COLO668 (cell line): ENCODE data around the gene RAP1GAP.

Source experiments
- DNase-seq: peaks from one replicate; lab custom pipeline; 2025; ENCODE audit not compliant: unreplicated experiment; lab: John Stamatoyannopoulos, UW

RAP1GAP gene

GRCh38 chr1:21630571-21631343 is 38.4 kb downstream of the RAP1GAP start:
- no peak for DNase-seq

GRCh38 chr1:21629971-21630370 is 39.2 kb downstream of the RAP1GAP start:
- DNase-seq = no peak

DNA sequence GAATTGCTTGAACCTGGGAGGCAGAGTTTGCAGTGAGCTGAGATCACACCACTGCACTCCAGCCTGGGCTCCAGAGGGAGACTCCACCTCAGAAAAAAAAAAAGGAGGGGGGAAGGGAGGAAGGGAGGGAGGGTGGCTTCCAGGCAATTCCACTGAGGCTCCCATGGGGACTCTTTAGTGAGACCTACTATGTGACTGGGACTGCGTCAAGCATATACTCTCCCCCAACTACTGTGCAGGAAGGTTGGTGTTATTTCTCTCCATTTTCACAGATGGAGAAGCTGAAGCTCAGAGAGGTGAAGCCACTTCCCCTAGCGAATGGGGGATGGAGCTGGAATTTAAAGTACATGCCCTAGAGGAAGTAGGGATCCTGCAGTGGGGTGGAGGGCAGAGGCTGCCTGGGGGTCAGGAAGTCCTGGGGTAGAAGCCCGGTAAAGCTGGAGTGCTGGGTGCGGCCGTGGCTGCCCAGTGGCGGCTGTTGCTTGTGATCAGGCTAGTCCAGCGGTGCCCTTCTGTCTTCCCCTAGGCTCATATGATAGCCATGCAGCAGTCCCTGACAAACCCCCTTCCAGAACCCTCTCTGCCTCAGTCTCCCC is 40.3 kb downstream of the RAP1GAP start:
- no peak for DNase-seq

- no peak for DNase-seq
These were observed 42.2 kb downstream of the RAP1GAP start for GRCh38 chr1:21626921-21627339.

DNA sequence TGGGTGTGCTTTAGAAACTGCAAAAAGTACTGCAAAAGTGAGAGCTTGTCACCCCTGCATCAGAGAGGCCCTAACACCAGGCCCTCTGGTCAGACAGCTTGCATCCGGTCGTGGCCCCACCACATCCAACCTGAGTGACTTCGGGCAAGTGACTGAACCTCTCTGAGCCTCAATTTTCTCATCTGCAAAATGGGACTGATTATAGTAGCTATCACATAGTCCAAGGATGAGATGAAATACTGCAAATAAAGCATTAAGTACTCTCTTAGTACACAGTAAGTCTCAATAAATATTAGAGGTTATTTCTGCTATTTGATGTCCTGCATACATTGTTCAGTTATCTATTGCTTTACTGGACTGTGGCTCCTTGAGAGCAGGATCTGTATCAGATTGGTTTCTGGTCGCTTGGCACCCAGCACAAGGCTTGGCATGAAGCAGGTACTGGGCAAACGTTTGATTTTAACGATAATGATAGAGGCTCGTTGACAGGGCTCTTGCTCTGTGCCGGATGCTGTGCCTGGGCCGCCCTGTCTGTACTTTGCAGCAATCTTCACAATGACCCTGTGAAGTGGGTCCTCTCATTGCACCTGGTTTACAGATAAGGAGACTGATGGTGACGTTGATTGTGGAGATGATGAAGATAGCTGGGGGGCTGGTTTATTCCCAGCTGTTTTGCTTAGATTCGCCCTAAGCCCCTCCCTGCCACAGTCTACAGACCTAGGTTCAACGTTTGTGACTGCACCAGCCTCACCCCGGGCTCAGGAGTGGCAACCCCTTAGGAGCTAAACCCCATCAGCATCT is 43.6 kb downstream of the RAP1GAP start:
- no peak for DNase-seq

- no peak for DNase-seq
These were observed 44.4 kb downstream of the RAP1GAP start for GRCh38 chr1:21624571-21625389.

DNA sequence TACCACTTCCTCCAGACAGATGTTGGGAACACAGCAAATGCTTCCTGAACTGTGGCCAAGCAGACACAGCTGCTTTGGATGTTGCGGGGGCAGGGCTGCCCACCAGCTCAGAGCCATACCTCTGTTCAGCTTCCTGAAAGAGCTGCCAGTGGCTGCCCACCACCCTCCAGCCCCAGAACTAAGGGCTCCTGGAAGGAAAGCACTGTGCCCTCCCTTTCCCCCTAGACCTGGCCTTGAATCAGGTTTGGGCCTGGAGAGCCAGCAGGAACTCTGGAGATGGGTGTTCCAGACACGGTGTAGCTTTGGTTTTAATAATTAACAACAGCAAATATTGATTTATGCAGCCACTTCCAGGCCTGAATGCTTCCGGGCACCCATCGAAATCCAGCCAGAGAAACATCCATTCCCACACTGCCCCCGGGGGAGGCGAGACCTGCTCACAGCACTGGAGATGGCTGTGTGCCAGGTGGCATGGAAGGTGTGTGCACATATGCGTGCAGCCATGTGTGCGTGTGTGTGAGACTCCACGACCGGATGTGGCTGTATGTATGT is 45.7 kb downstream of the RAP1GAP start:
- DNase-seq = peak; percentile 100

GRCh38 chr1:21622466-21623315 is 46.5 kb downstream of the RAP1GAP start:
- DNase-seq = no peak

DNA sequence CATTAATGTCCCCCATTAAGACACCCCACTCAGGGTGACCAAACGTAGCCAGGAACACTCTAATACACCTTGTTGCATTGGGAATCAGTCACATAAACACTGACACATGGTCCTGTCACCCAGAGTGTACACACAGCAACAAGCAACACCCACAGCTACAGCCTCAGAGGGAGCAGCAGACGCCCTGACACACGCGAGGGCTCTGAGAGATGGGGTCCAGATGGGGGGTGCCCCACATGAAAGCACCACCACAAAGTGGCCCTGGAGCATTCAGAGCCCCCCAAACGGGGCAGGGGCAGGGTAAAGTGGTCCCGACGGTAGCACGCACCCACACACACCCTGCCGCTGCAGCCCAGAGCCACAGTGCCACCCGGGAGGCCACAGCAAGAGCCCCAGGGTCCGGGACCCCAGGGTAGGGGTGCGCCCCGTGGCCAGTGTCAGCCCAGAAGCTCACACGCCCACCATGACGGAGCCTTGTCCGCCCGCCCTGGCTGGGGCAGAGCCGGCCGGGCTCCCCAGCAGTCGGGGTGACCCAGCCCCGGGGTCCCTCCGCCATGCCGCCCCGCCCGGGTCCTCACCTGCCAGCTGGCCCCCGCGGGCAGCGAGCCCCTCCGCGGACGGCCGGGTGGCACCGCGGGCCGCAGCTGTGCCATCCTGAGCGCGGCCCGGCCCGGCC is 47.3 kb downstream of the RAP1GAP start:
- no peak for DNase-seq

DNA sequence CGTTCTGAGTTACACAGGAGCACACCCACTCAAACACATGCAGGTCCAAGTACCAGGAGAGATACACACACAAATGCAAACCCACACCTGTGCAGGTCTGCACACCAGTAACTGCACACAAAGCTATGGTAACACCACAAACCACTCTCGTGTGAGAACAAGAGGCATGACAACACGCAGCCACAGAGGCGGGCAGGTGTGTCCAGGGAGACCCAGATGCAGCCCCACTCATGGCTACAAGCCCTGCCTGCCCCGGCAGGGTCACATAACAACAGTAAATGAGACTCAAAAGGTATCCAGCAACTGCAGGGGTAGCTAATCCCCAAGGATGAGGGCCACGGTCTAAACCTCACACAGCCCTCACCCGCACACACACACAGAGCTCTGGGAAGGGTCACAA is 48.1 kb downstream of the RAP1GAP start:
- no peak for DNase-seq

DNA sequence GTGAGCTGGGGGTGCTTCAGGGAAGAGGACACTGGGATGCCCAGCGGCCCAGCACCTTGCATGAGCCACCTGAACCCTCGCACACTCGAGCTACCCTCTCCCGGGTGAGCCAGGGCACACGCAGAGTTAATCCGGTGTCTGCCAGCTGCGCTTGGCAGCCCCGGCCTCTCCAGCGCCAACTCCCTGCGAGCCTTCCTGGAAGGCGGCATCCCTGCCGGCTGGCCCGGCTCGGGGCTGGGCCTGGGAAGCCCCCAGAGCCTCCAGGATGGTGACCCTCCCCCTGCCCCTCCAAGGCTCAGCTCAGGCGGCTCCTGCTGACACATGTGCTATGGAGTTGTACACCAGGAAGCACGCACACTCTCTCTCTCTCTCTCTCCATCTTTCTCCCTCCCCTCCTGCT is 48.7 kb downstream of the RAP1GAP start:
- peak; percentile 41 for DNase-seq

GRCh38 chr1:21620011-21620410 is 49.1 kb downstream of the RAP1GAP start:
- DNase-seq = peak; percentile 27

GRCh38 chr1:21619375-21619947 is 49.7 kb downstream of the RAP1GAP start:
- DNase-seq = no peak

GRCh38 chr1:21618561-21619374 is 50.4 kb downstream of the RAP1GAP start:
- no peak for DNase-seq

GRCh38 chr1:21618059-21618458 is 51.1 kb downstream of the RAP1GAP start:
- DNase-seq = no peak

- no peak for DNase-seq
These were observed 51.9 kb downstream of the RAP1GAP start for GRCh38 chr1:21617126-21617738.

- no peak for DNase-seq
These were observed 52.8 kb downstream of the RAP1GAP start for GRCh38 chr1:21616372-21616771.
